Colonic mucosa (tissue), 4 donors: Measurements from ENCODE around the gene MTHFR. TPM values are rescaled to one million over a fixed set of nuclear protein-coding genes. Genes with fewer than 3 reads are reported as not detected.
"Not testable (repeated sequence)": the region's sequence is repeated elsewhere in the genome, so short reads cannot be mapped to it uniquely, and the experiment has no call there.

Experiments
- DNase-seq: peaks from one replicate; pipeline ENCODE4 v3.0.0-alpha.2; 2020
- H3K27ac ChIP-seq: fragments of 200-600 bp; one replicate; pipeline ENCODE4 v1.8.0; 2021
- H3K27me3 ChIP-seq: fragments of 200-600 bp; one replicate; pipeline ENCODE4 v1.8.0; 2021
- H3K36me3 ChIP-seq: fragments of 200-600 bp; one replicate; pipeline ENCODE4 v1.8.0; 2021
- H3K4me1 ChIP-seq: fragments of 200-600 bp; one replicate; pipeline ENCODE4 v1.8.0; 2021; ENCODE audit warnings: mild to moderate bottlenecking
- H3K4me3 ChIP-seq: fragments of 200-600 bp; one replicate; pipeline ENCODE4 v1.8.0; 2021
- H3K9ac ChIP-seq, 2 donors: one replicate each; pipeline ENCODE4 v1.7.0; 2013; ENCODE audit warnings: control low read depth in 2 of 2, low read depth in 2 of 2, low read length in 2 of 2
- H3K9me3 ChIP-seq: fragments of 200-600 bp; one replicate; pipeline ENCODE4 v1.8.0; 2021
- CTCF ChIP-seq: fragments of 200-600 bp; IDR thresholded peaks from one replicate; pipeline ENCODE4 v1.8.0; 2022; ENCODE audit warnings: antibody characterized with exemption, mild to moderate bottlenecking
- intact Hi-C: fragments of 100-400 bp; cut with DNase I; formaldehyde crosslinking; loops from one replicate; pipeline ENCODE4 v1.14.1; 2022
- total RNA-seq, 2 donors: library from RNA; stranded (reverse); fragmentation: NEBNext Ultra II Directional in 1 of 2; extraction: Animal tissue kit (Norgen Biotek cat#: 25700) in 1 of 2; gene quantifications; one replicate each; pipeline ENCODE4 v1.2.1, GENCODE V29; 2021
- donor health status: healthy.
- donor health status: DM: no; HTN: no; CAD: no.
- donor health status: DM: no; HTN: no; CAD: no.

Gene MTHFR
- total RNA-seq, 2 donors from 2014 or later = 23.8 to 30.4 TPM

GRCh38 chr1:11817192-11817591 lies 11.4 kb upstream of the MTHFR start:
- no peak overlapping the region for H3K27ac ChIP-seq
- no peak for TF ChIP-seq CTCF
- no peak for DNase-seq
- intact Hi-C loops = no loop called here
- peaks cover 17% of the 10 kb centered on the region for H3K36me3 ChIP-seq
- H3K9ac ChIP-seq = no peak overlapping the region
- H3K4me1 ChIP-seq = no peaks in the 10 kb centered on the region
- H3K9me3 ChIP-seq = no peaks in the 10 kb centered on the region
- no peaks in the 10 kb centered on the region for H3K27me3 ChIP-seq
- no peak overlapping the region for H3K4me3 ChIP-seq

GRCh38 chr1:11813021-11813420 lies 7.3 kb upstream of the MTHFR start:
- no peak overlapping the region for H3K27ac ChIP-seq
- H3K36me3 ChIP-seq = no peaks in the 10 kb centered on the region
- no peaks in the 10 kb centered on the region for H3K27me3 ChIP-seq
- TF ChIP-seq CTCF = no peak
- DNase-seq = no peak
- no peak overlapping the region for H3K9ac ChIP-seq
- no peaks in the 10 kb centered on the region for H3K4me1 ChIP-seq
- intact Hi-C loops = no loop called here
- no peaks in the 10 kb centered on the region for H3K9me3 ChIP-seq
- H3K4me3 ChIP-seq = no peak overlapping the region

GRCh38 chr1:11807133-11807532 lies 1.4 kb upstream of the MTHFR start:
- Histone ChIP-seq H3K9me3 (no peaks in the 10 kb centered on the region), H3K27me3 (no peaks in the 10 kb centered on the region), H3K9ac (peak overlapping the region in 1 of 2 donors; percentile 96), H3K36me3 (no peaks in the 10 kb centered on the region), H3K4me3 (peak overlapping the region; percentile 55), H3K27ac (peak overlapping the region; percentile 91), H3K4me1 (peaks cover 20% of the 10 kb centered on the region)
- DNase-seq = peak; percentile 24
- TF ChIP-seq CTCF = no peak
- intact Hi-C loops = no loop called here

- Histone ChIP-seq H3K27ac (peak overlapping the region; percentile 91), H3K4me3 (peak overlapping the region; percentile 55), H3K4me1 (peaks cover 20% of the 10 kb centered on the region), H3K9ac (peak overlapping the region; percentile 80 to 96), H3K9me3 (no peaks in the 10 kb centered on the region), H3K27me3 (no peaks in the 10 kb centered on the region), H3K36me3 (no peaks in the 10 kb centered on the region)
- intact Hi-C loops = no loop called here
- peak; percentile 58 for DNase-seq
- TF ChIP-seq CTCF = no peak
Measured at GRCh38 chr1:11806307-11806936, 658 bp upstream of the MTHFR start.

GRCh38 chr1:11804666-11805421 lies 920 bp downstream of the MTHFR start:
- Histone ChIP-seq H3K27ac (peak overlapping the region; percentile 91), H3K36me3 (peaks cover 8% of the 10 kb centered on the region), H3K4me1 (peaks cover 20% of the 10 kb centered on the region), H3K9ac (peak overlapping the region; percentile 96 to 99), H3K4me3 (peak overlapping the region; percentile 55), H3K27me3 (no peaks in the 10 kb centered on the region), H3K9me3 (no peaks in the 10 kb centered on the region)
- no peak for TF ChIP-seq CTCF
- intact Hi-C loops = no loop called here
- peak; percentile 59 for DNase-seq

- DNase-seq = peak; percentile 22
- intact Hi-C loops, H3K9me3 ChIP-seq, H3K27me3 ChIP-seq, H3K36me3 ChIP-seq: not testable (repeated sequence)
- peak overlapping the region in 1 of 2 donors; percentile 96 for H3K9ac ChIP-seq
- peak overlapping the region; percentile 91 for H3K27ac ChIP-seq
- peak overlapping the region; percentile 55 for H3K4me3 ChIP-seq
- peaks cover 20% of the 10 kb centered on the region for H3K4me1 ChIP-seq
Measured at GRCh38 chr1:11803924-11804665, 1.7 kb downstream of the MTHFR start.
